IMR-90 (cell line): ENCODE data around the gene ISOC2. TPM values are rescaled to one million over a fixed set of nuclear protein-coding genes. Genes with fewer than 3 reads are reported as not detected.

ENCODE experiments used
- ATAC-seq: fragments of 200-7000 bp; cut with Tn5 transposase; 2 replicates; pipeline ENCODE4 v1.9.1; 2020; ENCODE audit warnings: low read depth, mild to moderate bottlenecking, moderate library complexity
- BruUV-seq: library from RNA; stranded (reverse); fragments of 400-500 nt; replicated peaks from 2 replicates; lab custom pipeline; 2021; lab: Mats Ljungman, UMichigan
- CTCF ChIA-PET: fragments of 300-600 bp; formaldehyde crosslinking; extraction: SDS; loops from one replicate; lab custom pipeline; 2021; ENCODE audit warnings: antibody characterized with exemption; lab: Yijun Ruan, JAX
- POLR2A ChIA-PET: fragments of 300-600 bp; sonication (Branson Sonifier 250); formaldehyde crosslinking; loops from one replicate; lab custom pipeline; 2022; ENCODE audit warnings: antibody characterized with exemption; ENCODE audit not compliant: unreplicated experiment; lab: Charles Lee
- DNase-seq: peaks from one replicate; pipeline ENCODE4 v3.0.0; 2013
- H2AFZ ChIP-seq: replicated peaks from 2 replicates; pipeline ENCODE3; 2013; ENCODE audit warnings: low read length, mild to moderate bottlenecking; ENCODE audit not compliant: poor library complexity
- H2AK5ac ChIP-seq: 2 replicates; pipeline ENCODE4 v1.6.1; 2013; ENCODE audit warnings: low read depth, low read length, inconsistent platforms
- H2AK9ac ChIP-seq: replicated peaks from 2 replicates; pipeline ENCODE3; 2013; ENCODE audit warnings: mild to moderate bottlenecking, low read depth, low read length, moderate library complexity; ENCODE audit not compliant: poor library complexity
- H2BK120ac ChIP-seq: 2 replicates; pipeline ENCODE4 v1.6.1; 2013; ENCODE audit warnings: low read depth, low read length, inconsistent platforms
- H2BK15ac ChIP-seq: 3 replicates; pipeline ENCODE4 v1.6.1; 2013; ENCODE audit warnings: low read depth, low read length, inconsistent platforms
- H2BK20ac ChIP-seq: 2 replicates; pipeline ENCODE4 v1.6.1; 2013; ENCODE audit warnings: low read depth, mild to moderate bottlenecking, inconsistent platforms, low read length, moderate library complexity
- H2BK5ac ChIP-seq: 2 replicates; pipeline ENCODE4 v1.6.1; 2013; ENCODE audit warnings: mild to moderate bottlenecking, low read depth, low read length, inconsistent platforms; ENCODE audit not compliant: poor library complexity, severe bottlenecking
- H3K14ac ChIP-seq: replicated peaks from 2 replicates; pipeline ENCODE4 v1.6.1; 2013; ENCODE audit warnings: low read depth, low read length, inconsistent platforms
- H3K18ac ChIP-seq: 2 replicates; pipeline ENCODE4 v1.6.1; 2013; ENCODE audit warnings: low read depth, low read length, control low read depth
- H3K23ac ChIP-seq: 2 replicates; pipeline ENCODE4 v1.6.1; 2013; ENCODE audit warnings: low read depth, low read length, inconsistent platforms
- H3K27ac ChIP-seq: 2 replicates; pipeline ENCODE4 v1.5.1; 2013; ENCODE audit warnings: mild to moderate bottlenecking, control low read depth, low read length; ENCODE audit not compliant: insufficient read depth
- H3K27me3 ChIP-seq: 2 replicates; pipeline ENCODE4 v1.6.1; 2013; ENCODE audit warnings: low read length; ENCODE audit not compliant: control insufficient read depth, insufficient read depth
- H3K36me3 ChIP-seq: 2 replicates; pipeline ENCODE4 v1.6.1; 2013; ENCODE audit warnings: low read length, mixed read lengths; ENCODE audit not compliant: control insufficient read depth, insufficient read depth
- H3K4ac ChIP-seq: 2 replicates; pipeline ENCODE4 v1.6.1; 2013; ENCODE audit warnings: low read depth, low read length, inconsistent platforms
- H3K4me1 ChIP-seq: 2 replicates; pipeline ENCODE4 v1.6.1; 2013; ENCODE audit warnings: low read length, mixed read lengths; ENCODE audit not compliant: control insufficient read depth, insufficient read depth
- H3K4me2 ChIP-seq: 2 replicates; pipeline ENCODE4 v1.6.1; 2013; ENCODE audit warnings: low read depth, mild to moderate bottlenecking, control low read depth, low read length, moderate library complexity
- H3K4me3 ChIP-seq: 2 replicates; pipeline ENCODE4 v1.5.1; 2013; ENCODE audit warnings: low read depth, mild to moderate bottlenecking, control low read depth, low read length, moderate library complexity; ENCODE audit not compliant: insufficient read depth
- H3K56ac ChIP-seq: 2 replicates; pipeline ENCODE4 v1.6.1; 2013; ENCODE audit warnings: low read length, inconsistent platforms; ENCODE audit not compliant: insufficient read depth; ENCODE audit errors: extremely low read depth
- H3K79me1 ChIP-seq, 2 experiments: 2 replicates each; pipeline ENCODE4 v1.6.1; 2013; ENCODE audit warnings: low read length in 2 of 2, inconsistent platforms in 1 of 2, low read depth in 1 of 2
- H3K9ac ChIP-seq: 2 replicates; pipeline ENCODE4 v1.6.1; 2013; ENCODE audit warnings: low read depth, low read length, control low read depth
- H3K9me1 ChIP-seq: 2 replicates; pipeline ENCODE4 v1.6.1; 2013; ENCODE audit warnings: low read length, inconsistent platforms; ENCODE audit not compliant: insufficient read depth
- H3K9me3 ChIP-seq: 2 replicates; pipeline ENCODE4 v1.6.1; 2013; ENCODE audit warnings: low read length; ENCODE audit not compliant: control insufficient read depth, insufficient read depth
- H4K20me1 ChIP-seq: 2 replicates; pipeline ENCODE4 v1.6.1; 2013; ENCODE audit warnings: low read length, inconsistent platforms; ENCODE audit not compliant: insufficient read depth
- H4K5ac ChIP-seq: 2 replicates; pipeline ENCODE4 v1.6.1; 2013; ENCODE audit warnings: mild to moderate bottlenecking, low read depth, low read length, control low read depth
- H4K8ac ChIP-seq, 2 experiments: 2 replicates each; pipeline ENCODE4 v1.6.1; 2013; ENCODE audit warnings: low read depth in 2 of 2, low read length in 2 of 2, control low read depth in 1 of 2, inconsistent platforms in 1 of 2
- H4K91ac ChIP-seq: 2 replicates; pipeline ENCODE4 v1.6.1; 2013; ENCODE audit warnings: low read depth, low read length, inconsistent platforms; ENCODE audit not compliant: insufficient read depth
- BHLHE40 ChIP-seq: fragments of 150-350 bp; IDR thresholded peaks from 2 replicates; pipeline ENCODE4 v1.6.1; 2016; ENCODE audit warnings: mild to moderate bottlenecking, low read depth, low read length
- CEBPB ChIP-seq: IDR thresholded peaks from 2 replicates; pipeline ENCODE4 v1.6.1; 2012; ENCODE audit warnings: low read depth, low read length, improper control_type of control experiment
- CHD1 ChIP-seq: IDR thresholded peaks from 2 replicates; pipeline ENCODE4 v1.6.1; 2012; ENCODE audit warnings: low read depth, low read length, improper control_type of control experiment
- ELK1 ChIP-seq: fragments of 150-350 bp; IDR thresholded peaks from 2 replicates; pipeline ENCODE4 v1.6.1; 2016; ENCODE audit warnings: low read depth, mild to moderate bottlenecking, low read length, moderate library complexity, borderline replicate concordance
- MAFK ChIP-seq: IDR thresholded peaks from 2 replicates; pipeline ENCODE4 v1.6.1; 2012; ENCODE audit warnings: low read depth, low read length, improper control_type of control experiment
- MAZ ChIP-seq: IDR thresholded peaks from 2 replicates; pipeline ENCODE4 v1.6.1; 2012; ENCODE audit warnings: low read depth, mild to moderate bottlenecking, low read length, improper control_type of control experiment, moderate library complexity, borderline replicate concordance
- MXI1 ChIP-seq: IDR thresholded peaks from 2 replicates; pipeline ENCODE4 v1.6.1; 2012; ENCODE audit warnings: low read depth, mild to moderate bottlenecking, low read length, moderate library complexity, borderline replicate concordance
- POLR2A ChIP-seq: IDR thresholded peaks from 2 replicates; pipeline ENCODE4 v1.6.1; 2012; ENCODE audit warnings: mild to moderate bottlenecking, low read depth, low read length
- RCOR1 ChIP-seq: IDR thresholded peaks from 2 replicates; pipeline ENCODE4 v1.6.1; 2012; ENCODE audit warnings: mild to moderate bottlenecking, low read length, improper control_type of control experiment; ENCODE audit not compliant: insufficient replicate concordance
- WGBS, 2 experiments: methylation state at CpG; one replicate each; pipeline versions ENCODE4 v1.1.5 to v1.1.7; 2013; ENCODE audit warnings: missing lambda C conversion rate in 2 of 2; ENCODE audit not compliant: insufficient read length in 1 of 2; ENCODE audit errors: extremely low coverage in 2 of 2; 5-methylcytosine and 5-hydroxymethylcytosine counted together
- dilution Hi-C: fragments of 300-500 bp; cut with HindIII; formaldehyde crosslinking; loops from one replicate; pipeline ENCODE4 v1.14.3; 2018; ENCODE audit warnings: low sequenced_read_pairs; ENCODE audit not compliant: unreplicated experiment
- in situ Hi-C: fragments of 300-500 bp; cut with MboI; formaldehyde crosslinking; loops from 3 replicates; pipeline ENCODE4 v1.14.3; 2019; ENCODE audit warnings: low sequenced_read_pairs, inconsistent platforms, mixed read lengths
- intact Hi-C: fragments of 100-400 bp; cut with micrococcal nuclease; formaldehyde crosslinking; loops from 2 replicates; pipeline ENCODE4 v1.10.0; 2022
- polyA plus RNA-seq, 3 experiments: library from polyadenylated mRNA; depleted of rRNA; stranded (reverse); fragments of >200 nt; gene quantifications; 2 replicates each; pipeline ENCODE4 v1.2.3, GENCODE V29; 2012; ENCODE audit warnings: low replicate concordance in 1 of 3
- total RNA-seq: library from RNA; depleted of rRNA; stranded (reverse); fragments of >200 nt; gene quantifications from 2 replicates; pipeline ENCODE4 v1.2.3, GENCODE V29; 2012
- TF ChIP-seq, protein P1 (sequence below): conservative IDR thresholded peaks from 2 replicates; pipeline ENCODE4 v1.5.1; 2012; ENCODE audit warnings: mild to moderate bottlenecking, low read depth, low read length, improper control_type of control experiment
- TF ChIP-seq, protein P2 (sequence below): fragments of 150-350 bp; IDR thresholded peaks from 2 replicates; pipeline ENCODE4 v1.6.1; 2017; ENCODE audit warnings: mild to moderate bottlenecking, antibody characterized with exemption, low read length, low read depth

The ISOC2 gene
- total and polyA plus RNA-seq, 2 of the 4 experiments (the other 2 are of a cell fraction): 56.1 to 82.1 TPM

GRCh38 chr19:55482967-55483705 lies 21.7 kb upstream of the ISOC2 start:
- H3K9ac ChIP-seq: no peak overlapping the region

More at GRCh38 chr19:55482967-55483705, 21.7 kb upstream of the ISOC2 start:
- no peak overlapping the region for H2BK120ac ChIP-seq
- ChIA-PET POLR2A (no interaction called here), CTCF (no interaction called here)
- in situ Hi-C loops (loop anchor here (25.0 kb wide), 1 partner anchor 1021 kb away; the partner anchor contains the start of genes CDC42EP5 and LENG9), intact Hi-C loops (no loop called here), dilution Hi-C loops (no loop called here)
- no peaks in the 10 kb centered on the region for H3K9me3 ChIP-seq
- H3K4me2 ChIP-seq: no peak overlapping the region
- TF ChIP-seq CEBPB: no peak
- TF ChIP-seq BHLHE40: no peak
- TF ChIP-seq CHD1: no peak
- no peak for TF ChIP-seq POLR2A
- TF ChIP-seq ELK1: no peak
- TF ChIP-seq MXI1: no peak
- no peak for TF ChIP-seq MAFK
- TF ChIP-seq, protein P1, sequence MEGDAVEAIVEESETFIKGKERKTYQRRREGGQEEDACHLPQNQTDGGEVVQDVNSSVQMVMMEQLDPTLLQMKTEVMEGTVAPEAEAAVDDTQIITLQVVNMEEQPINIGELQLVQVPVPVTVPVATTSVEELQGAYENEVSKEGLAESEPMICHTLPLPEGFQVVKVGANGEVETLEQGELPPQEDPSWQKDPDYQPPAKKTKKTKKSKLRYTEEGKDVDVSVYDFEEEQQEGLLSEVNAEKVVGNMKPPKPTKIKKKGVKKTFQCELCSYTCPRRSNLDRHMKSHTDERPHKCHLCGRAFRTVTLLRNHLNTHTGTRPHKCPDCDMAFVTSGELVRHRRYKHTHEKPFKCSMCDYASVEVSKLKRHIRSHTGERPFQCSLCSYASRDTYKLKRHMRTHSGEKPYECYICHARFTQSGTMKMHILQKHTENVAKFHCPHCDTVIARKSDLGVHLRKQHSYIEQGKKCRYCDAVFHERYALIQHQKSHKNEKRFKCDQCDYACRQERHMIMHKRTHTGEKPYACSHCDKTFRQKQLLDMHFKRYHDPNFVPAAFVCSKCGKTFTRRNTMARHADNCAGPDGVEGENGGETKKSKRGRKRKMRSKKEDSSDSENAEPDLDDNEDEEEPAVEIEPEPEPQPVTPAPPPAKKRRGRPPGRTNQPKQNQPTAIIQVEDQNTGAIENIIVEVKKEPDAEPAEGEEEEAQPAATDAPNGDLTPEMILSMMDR: no peak
- TF ChIP-seq, protein P2, sequence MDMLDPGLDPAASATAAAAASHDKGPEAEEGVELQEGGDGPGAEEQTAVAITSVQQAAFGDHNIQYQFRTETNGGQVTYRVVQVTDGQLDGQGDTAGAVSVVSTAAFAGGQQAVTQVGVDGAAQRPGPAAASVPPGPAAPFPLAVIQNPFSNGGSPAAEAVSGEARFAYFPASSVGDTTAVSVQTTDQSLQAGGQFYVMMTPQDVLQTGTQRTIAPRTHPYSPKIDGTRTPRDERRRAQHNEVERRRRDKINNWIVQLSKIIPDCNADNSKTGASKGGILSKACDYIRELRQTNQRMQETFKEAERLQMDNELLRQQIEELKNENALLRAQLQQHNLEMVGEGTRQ: no peak
- TF ChIP-seq RCOR1: no peak
- TF ChIP-seq MAZ: no peak
- H3K36me3 ChIP-seq: peaks cover 12% of the 10 kb centered on the region; the same call in 1 of the 2 replicates
- no peak overlapping the region for H2BK15ac ChIP-seq
- H3K4me3 ChIP-seq: no peak overlapping the region
- no peaks in the 10 kb centered on the region for H3K27me3 ChIP-seq
- no peak overlapping the region for H4K91ac ChIP-seq
- H4K5ac ChIP-seq: no peak overlapping the region
- peaks cover 13 to 50% of the 10 kb centered on the region in 2 experiments for H3K79me1 ChIP-seq
- H2AK9ac ChIP-seq: peak overlapping the region; percentile 82
- H3K27ac ChIP-seq: no peak overlapping the region
- H3K18ac ChIP-seq: no peak overlapping the region
- no peak overlapping the region for H3K14ac ChIP-seq
- peaks cover 13% of the 10 kb centered on the region for H3K9me1 ChIP-seq
- peaks cover 4% of the 10 kb centered on the region; the same call in 1 of the 2 replicates for H4K20me1 ChIP-seq
- H2BK20ac ChIP-seq: no peak overlapping the region
- H2BK5ac ChIP-seq: no peak overlapping the region
- WGBS, 2 experiments: 94% methylated on average over 25 of the region's 47 CpGs; no CpG with 5 or more reads in 1 of the 2 experiments
- no peak overlapping the region for H3K23ac ChIP-seq
- H3K4me1 ChIP-seq: peaks cover 21% of the 10 kb centered on the region
- no peak for ATAC-seq
- no TSS peak for BruUV-seq
- peak overlapping the region; percentile 21 for H2AFZ ChIP-seq
- H3K56ac ChIP-seq: no peak overlapping the region
- DNase-seq: no peak
- H3K4ac ChIP-seq: no peak overlapping the region
- no peak overlapping the region for H4K8ac ChIP-seq
- H2AK5ac ChIP-seq: no peak overlapping the region
